DOHH2 (cell line): Measurements from ENCODE around the gene TNK1.

ENCODE experiments used
- CTCF ChIP-seq: fragments of 200-600 bp; sonication (generic); IDR thresholded peaks from one replicate; pipeline ENCODE4 v1.5.1; 2014; ENCODE audit warnings: antibody characterized with exemption, mild to moderate bottlenecking, low read depth, low read length; ENCODE audit not compliant: poor library complexity, severe bottlenecking
- EZH2phosphoT487 ChIP-seq: fragments of 200-600 bp; sonication (generic); IDR thresholded peaks from 2 replicates; pipeline ENCODE4 v1.6.1; 2017; ENCODE audit warnings: borderline replicate concordance, mild to moderate bottlenecking, antibody characterized with exemption, low read length, moderate library complexity, mixed read lengths

GRCh38 chr17:7425316-7425715, 44.4 kb downstream of the TNK1 start, which contains the start of gene SPEM2:
- TF ChIP-seq CTCF (no peak), EZH2phosphoT487 (no peak)
